K562 (cell line): Measurements from ENCODE around the gene STARD3NL.

ENCODE experiments used
- EZH2 ChIP-seq: IDR thresholded peaks from 2 replicates; pipeline ENCODE4 v1.6.1; 2012; ENCODE audit warnings: low read depth, mild to moderate bottlenecking, inconsistent platforms, low read length, borderline replicate concordance
- XRCC3 ChIP-seq: fragments of 450-650 bp; IDR thresholded peaks from 2 replicates; pipeline ENCODE4 v1.6.1; 2017; ENCODE audit warnings: mild to moderate bottlenecking, moderate library complexity

GRCh38 chr7:38178695-38179344 lies 775 bp downstream of the STARD3NL start:
- TF ChIP-seq EZH2 (no peak), XRCC3 (no peak)
